ENCODE data around the gene MSRB3. TPM values are rescaled to one million over a fixed set of nuclear protein-coding genes. Genes with fewer than 3 reads are reported as not detected.
"Not testable (repeated sequence)": the region's sequence is repeated elsewhere in the genome, so short reads cannot be mapped to it uniquely, and the experiment has no call there.

The MSRB3 gene
- total RNA-seq, 1 donor from 2014 or later = not detected

- no peak for DNase-seq (ENCODE audit: low spot score)
- H3K4me1 Mint-ChIP-seq (ENCODE audit: low read depth) = no peaks in the 10 kb centered on the region
- H3K36me3 Mint-ChIP-seq (ENCODE audit: low read depth) = no peaks in the 10 kb centered on the region
- H3K4me3 Mint-ChIP-seq = no peak overlapping the region
- H3K27ac Mint-ChIP-seq = no peak overlapping the region
- H3K27me3 Mint-ChIP-seq (ENCODE audit: insufficient read depth) = peaks cover 43% of the 10 kb centered on the region
- intact Hi-C loops (cut with micrococcal nuclease) = no loop called here
- no peaks in the 10 kb centered on the region for H3K9me3 Mint-ChIP-seq
Measured at GRCh38 chr12:65274602-65275272, 3.7 kb upstream of the MSRB3 start.

GRCh38 chr12:65275627-65276026 is 2.9 kb upstream of the MSRB3 start:
- H3K36me3 Mint-ChIP-seq (ENCODE audit: low read depth) = no peaks in the 10 kb centered on the region
- peaks cover 49% of the 10 kb centered on the region for H3K27me3 Mint-ChIP-seq (ENCODE audit: insufficient read depth)
- no peaks in the 10 kb centered on the region for H3K4me1 Mint-ChIP-seq (ENCODE audit: low read depth)
- no peak overlapping the region for H3K27ac Mint-ChIP-seq
- DNase-seq (ENCODE audit: low spot score) = no peak
- H3K4me3 Mint-ChIP-seq = no peak overlapping the region
- H3K9me3 Mint-ChIP-seq = no peaks in the 10 kb centered on the region
- intact Hi-C loops (cut with micrococcal nuclease) = no loop called here

- Mint-ChIP-seq H3K36me3 (ENCODE audit: low read depth) (no peaks in the 10 kb centered on the region), H3K4me3 (no peak overlapping the region), H3K4me1 (ENCODE audit: low read depth) (no peaks in the 10 kb centered on the region), H3K9me3 (no peaks in the 10 kb centered on the region), H3K27ac (no peak overlapping the region), H3K27me3 (ENCODE audit: insufficient read depth) (peaks cover 61% of the 10 kb centered on the region)
- intact Hi-C loops (cut with micrococcal nuclease) = no loop called here
- DNase-seq (ENCODE audit: low spot score) = no peak
Measured at GRCh38 chr12:65276916-65277530, 1.5 kb upstream of the MSRB3 start.

GRCh38 chr12:65277994-65278575 is 398 bp upstream of the MSRB3 start:
- intact Hi-C loops (cut with micrococcal nuclease) = no loop called here
- Mint-ChIP-seq H3K27me3 (ENCODE audit: insufficient read depth) (peaks cover 60% of the 10 kb centered on the region), H3K36me3 (ENCODE audit: low read depth) (no peaks in the 10 kb centered on the region), H3K9me3 (no peaks in the 10 kb centered on the region), H3K27ac (no peak overlapping the region), H3K4me3 (peak overlapping the region; percentile 43), H3K4me1 (ENCODE audit: low read depth) (no peaks in the 10 kb centered on the region)
- no peak for DNase-seq (ENCODE audit: low spot score)

- intact Hi-C loops (cut with micrococcal nuclease) = no loop called here
- no peak for DNase-seq (ENCODE audit: low spot score)
- Mint-ChIP-seq H3K9me3 (no peaks in the 10 kb centered on the region), H3K27me3 (ENCODE audit: insufficient read depth) (peaks cover 54% of the 10 kb centered on the region), H3K4me3 (peak overlapping the region; percentile 56), H3K27ac (no peak overlapping the region), H3K36me3 (ENCODE audit: low read depth) (no peaks in the 10 kb centered on the region), H3K4me1 (ENCODE audit: low read depth) (no peaks in the 10 kb centered on the region)
Measured at GRCh38 chr12:65279369-65280112, 1.1 kb downstream of the MSRB3 start.

- peaks cover 51% of the 10 kb centered on the region for H3K27me3 Mint-ChIP-seq (ENCODE audit: insufficient read depth)
- no peak overlapping the region for H3K4me3 Mint-ChIP-seq
- no peak overlapping the region for H3K27ac Mint-ChIP-seq
- H3K9me3 Mint-ChIP-seq = no peaks in the 10 kb centered on the region
- intact Hi-C loops (cut with micrococcal nuclease) = no loop called here
- no peak for DNase-seq (ENCODE audit: low spot score)
- no peaks in the 10 kb centered on the region for H3K36me3 Mint-ChIP-seq (ENCODE audit: low read depth)
- no peaks in the 10 kb centered on the region for H3K4me1 Mint-ChIP-seq (ENCODE audit: low read depth)
Measured at GRCh38 chr12:65280306-65280705, 1.8 kb downstream of the MSRB3 start.

- H3K36me3 Mint-ChIP-seq (ENCODE audit: low read depth) = no peaks in the 10 kb centered on the region
- H3K9me3 Mint-ChIP-seq = no peaks in the 10 kb centered on the region
- H3K4me1 Mint-ChIP-seq (ENCODE audit: low read depth) = no peaks in the 10 kb centered on the region
- peaks cover 41% of the 10 kb centered on the region for H3K27me3 Mint-ChIP-seq (ENCODE audit: insufficient read depth)
- intact Hi-C loops (cut with micrococcal nuclease) = no loop called here
- DNase-seq (ENCODE audit: low spot score) = no peak
- no peak overlapping the region for H3K4me3 Mint-ChIP-seq
- H3K27ac Mint-ChIP-seq = no peak overlapping the region
Measured at GRCh38 chr12:65282840-65283239, 4.4 kb downstream of the MSRB3 start.

GRCh38 chr12:65285532-65285931 is 7.0 kb downstream of the MSRB3 start:
- H3K27ac Mint-ChIP-seq; H3K36me3 Mint-ChIP-seq (ENCODE audit: low read depth); H3K9me3 Mint-ChIP-seq; intact Hi-C loops (cut with micrococcal nuclease); DNase-seq (ENCODE audit: low spot score); H3K4me3 Mint-ChIP-seq; H3K4me1 Mint-ChIP-seq (ENCODE audit: low read depth): not testable (repeated sequence)
- H3K27me3 Mint-ChIP-seq (ENCODE audit: insufficient read depth) = peaks cover 28% of the 10 kb centered on the region

GRCh38 chr12:65287426-65287825 is 8.9 kb downstream of the MSRB3 start:
- Mint-ChIP-seq H3K27me3 (ENCODE audit: insufficient read depth) (peaks cover 14% of the 10 kb centered on the region), H3K4me3 (no peak overlapping the region), H3K36me3 (ENCODE audit: low read depth) (no peaks in the 10 kb centered on the region), H3K27ac (no peak overlapping the region), H3K9me3 (no peaks in the 10 kb centered on the region), H3K4me1 (ENCODE audit: low read depth) (no peaks in the 10 kb centered on the region)
- intact Hi-C loops (cut with micrococcal nuclease) = no loop called here
- no peak for DNase-seq (ENCODE audit: low spot score)

GRCh38 chr12:65292241-65292640 is 13.8 kb downstream of the MSRB3 start:
- peaks cover 9% of the 10 kb centered on the region for H3K27me3 Mint-ChIP-seq (ENCODE audit: insufficient read depth)
- intact Hi-C loops (cut with micrococcal nuclease) = no loop called here

GRCh38 chr12:65293735-65294134 is 15.3 kb downstream of the MSRB3 start:
- intact Hi-C loops (cut with micrococcal nuclease) = no loop called here
- no peaks in the 10 kb centered on the region for H3K36me3 Mint-ChIP-seq (ENCODE audit: low read depth)
- peaks cover 8% of the 10 kb centered on the region for H3K27me3 Mint-ChIP-seq (ENCODE audit: insufficient read depth)
- no peak overlapping the region for H3K4me3 Mint-ChIP-seq
- H3K27ac Mint-ChIP-seq = no peak overlapping the region
- no peaks in the 10 kb centered on the region for H3K4me1 Mint-ChIP-seq (ENCODE audit: low read depth)
- no peaks in the 10 kb centered on the region for H3K9me3 Mint-ChIP-seq
- DNase-seq (ENCODE audit: low spot score) = no peak

More at GRCh38 chr12:65292241-65292640, 13.8 kb downstream of the MSRB3 start:
- H3K4me3 Mint-ChIP-seq = no peak overlapping the region
- no peaks in the 10 kb centered on the region for H3K9me3 Mint-ChIP-seq
- H3K4me1 Mint-ChIP-seq (ENCODE audit: low read depth) = no peaks in the 10 kb centered on the region
- H3K27ac Mint-ChIP-seq = no peak overlapping the region
- DNase-seq (ENCODE audit: low spot score) = no peak
- no peaks in the 10 kb centered on the region for H3K36me3 Mint-ChIP-seq (ENCODE audit: low read depth)

GRCh38 chr12:65294641-65295262 is 16.3 kb downstream of the MSRB3 start:
- H3K9me3 Mint-ChIP-seq = no peaks in the 10 kb centered on the region
- no peak for DNase-seq (ENCODE audit: low spot score)
- no peaks in the 10 kb centered on the region for H3K36me3 Mint-ChIP-seq (ENCODE audit: low read depth)
- no peak overlapping the region for H3K4me3 Mint-ChIP-seq
- H3K27me3 Mint-ChIP-seq (ENCODE audit: insufficient read depth) = peaks cover 12% of the 10 kb centered on the region
- H3K4me1 Mint-ChIP-seq (ENCODE audit: low read depth) = no peaks in the 10 kb centered on the region
- intact Hi-C loops (cut with micrococcal nuclease) = no loop called here
- H3K27ac Mint-ChIP-seq = no peak overlapping the region

Data from activated T-helper 1 cell treated with anti-CD3 and anti-CD28 coated beads, Interleukin-12 subunit alpha, Interleukin-12 subunit beta, Interleukin-2, Interleukin-4 antibody, amounts not matched to agents 30 ng/mL and 10 ng/mL and 1 ng/mL, durations not matched to agents 14 hours and 24 hours and 36 hours (primary cell).